Gastrocnemius medialis (tissue), 4 donors: Measurements from ENCODE around the gene SND1. TPM values are rescaled to one million over a fixed set of nuclear protein-coding genes. Genes with fewer than 3 reads are reported as not detected.

Experiments
- ATAC-seq, 2 donors: fragments of 150-250 bp; one replicate each; pipeline ENCODE4 v1.9.1; 2016
- DNase-seq, 2 donors: peaks; one replicate each; pipeline ENCODE4 v3.0.0-alpha.2; 2019
- H3K27ac ChIP-seq, 4 donors: fragments of 200-600 bp; sonication (generic); 1 replicate in 1 of 4; 2 replicates in 3 of 4; pipeline ENCODE4 v1.5.1; 2016 to 2018; ENCODE audit warnings: mild to moderate bottlenecking in 2 of 4, moderate library complexity in 1 of 4
- H3K27me3 ChIP-seq, 3 donors: fragments of 200-600 bp; sonication (generic) in 2 of 3; 1 replicate in 1 of 3; 2 replicates in 2 of 3; pipeline versions ENCODE4 v1.5.1 to v1.6.0; 2016 to 2019; ENCODE audit warnings: mild to moderate bottlenecking in 1 of 3, moderate library complexity in 1 of 3
- H3K36me3 ChIP-seq, 2 donors: fragments of 200-600 bp; sonication (generic) in 1 of 2; one replicate each; pipeline ENCODE4 v1.5.1; 2017 to 2018
- H3K4me1 ChIP-seq, 2 donors: fragments of 200-600 bp; sonication (generic) in 1 of 2; one replicate each; pipeline ENCODE4 v1.5.1; 2016 to 2017; ENCODE audit warnings: mild to moderate bottlenecking in 2 of 2
- H3K4me3 ChIP-seq, 4 donors: fragments of 200-600 bp; sonication (generic) in 3 of 4; 1 replicate in 1 of 4; 2 replicates in 3 of 4; pipeline ENCODE4 v1.5.1; 2016 to 2019; ENCODE audit warnings: mild to moderate bottlenecking in 2 of 4
- H3K9me3 ChIP-seq, 3 donors: fragments of 200-600 bp; sonication (generic) in 2 of 3; 1 replicate in 1 of 3; 2 replicates in 2 of 3; pipeline ENCODE4 v1.5.1; 2016 to 2019
- POLR2A ChIP-seq, 2 donors: fragments of 450-650 bp; IDR thresholded peaks; one replicate each; pipeline ENCODE4 v1.6.1; 2017; ENCODE audit warnings: antibody characterized with exemption in 2 of 2, mild to moderate bottlenecking in 2 of 2, moderate library complexity in 2 of 2
- in situ Hi-C, 4 donors: fragments of 200-750 bp; cut with MboI; loops; one replicate each; pipeline versions ENCODE4 v1.15.0 to v1.8.0; 2017; ENCODE audit warnings: low sequenced_read_pairs in 4 of 4
- intact Hi-C: fragments of 100-400 bp; cut with DNase I; formaldehyde crosslinking; loops from one replicate; pipeline ENCODE4 v1.15.1; 2023; ENCODE audit warnings: low total_unique reads
- total RNA-seq, 4 donors: library from RNA; depleted of rRNA; stranded (reverse); fragments of >200 nt; gene quantifications; one replicate each; pipeline versions ENCODE4 v1.1.0 to v1.2.3, GENCODE V29; 2016
- TF ChIP-seq, protein P1 (sequence below), 5 experiments: fragments of 450-650 bp in 3 of 5; fragments of 200-600 bp in 2 of 5; sonication (generic) in 2 of 5; IDR thresholded peaks in 4 of 5; conservative IDR thresholded peaks in 1 of 5; 1 replicate in 4 of 5; 2 replicates in 1 of 5; pipeline ENCODE4 v1.5.1; 2016 to 2019; ENCODE audit warnings: antibody characterized with exemption in 5 of 5, mild to moderate bottlenecking in 3 of 5, moderate library complexity in 3 of 5

Gene SND1
- total RNA-seq, 4 donors from 2014 or later = 30.4 to 73.0 (median 50.3) TPM

DNA sequence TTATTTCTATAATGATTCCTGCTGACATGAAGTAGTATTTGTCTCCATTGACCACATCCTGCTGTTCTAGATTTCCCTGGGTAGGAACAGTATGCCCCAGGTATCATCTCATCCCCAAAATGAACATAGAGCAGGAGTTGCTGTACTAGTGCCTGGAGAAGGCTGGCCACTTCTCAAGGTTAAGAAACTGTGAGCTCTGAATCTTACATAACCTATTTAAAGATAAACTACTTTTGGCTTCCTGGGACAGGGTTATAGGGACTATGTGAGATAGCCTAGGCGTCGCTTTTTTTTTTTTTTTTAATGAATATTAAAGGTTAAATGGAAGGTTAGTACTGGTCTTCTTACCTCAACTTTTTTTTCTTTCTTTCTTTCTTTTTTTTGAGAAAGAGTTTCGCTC lies 276.2 kb downstream of the SND1 start:
- Histone ChIP-seq H3K4me3 (no peak overlapping the region), H3K4me1 (no peaks in the 10 kb centered on the region), H3K27ac (no peak overlapping the region), H3K9me3 (no peaks in the 10 kb centered on the region), H3K27me3 (no peaks in the 10 kb centered on the region), H3K36me3 (peaks cover 0 to 14% of the 10 kb centered on the region in 2 donors)
- intact Hi-C loops = no loop called here
- in situ Hi-C loops = no loop called here
- DNase-seq (no peak), ATAC-seq (no peak)
- TF ChIP-seq, protein P1, sequence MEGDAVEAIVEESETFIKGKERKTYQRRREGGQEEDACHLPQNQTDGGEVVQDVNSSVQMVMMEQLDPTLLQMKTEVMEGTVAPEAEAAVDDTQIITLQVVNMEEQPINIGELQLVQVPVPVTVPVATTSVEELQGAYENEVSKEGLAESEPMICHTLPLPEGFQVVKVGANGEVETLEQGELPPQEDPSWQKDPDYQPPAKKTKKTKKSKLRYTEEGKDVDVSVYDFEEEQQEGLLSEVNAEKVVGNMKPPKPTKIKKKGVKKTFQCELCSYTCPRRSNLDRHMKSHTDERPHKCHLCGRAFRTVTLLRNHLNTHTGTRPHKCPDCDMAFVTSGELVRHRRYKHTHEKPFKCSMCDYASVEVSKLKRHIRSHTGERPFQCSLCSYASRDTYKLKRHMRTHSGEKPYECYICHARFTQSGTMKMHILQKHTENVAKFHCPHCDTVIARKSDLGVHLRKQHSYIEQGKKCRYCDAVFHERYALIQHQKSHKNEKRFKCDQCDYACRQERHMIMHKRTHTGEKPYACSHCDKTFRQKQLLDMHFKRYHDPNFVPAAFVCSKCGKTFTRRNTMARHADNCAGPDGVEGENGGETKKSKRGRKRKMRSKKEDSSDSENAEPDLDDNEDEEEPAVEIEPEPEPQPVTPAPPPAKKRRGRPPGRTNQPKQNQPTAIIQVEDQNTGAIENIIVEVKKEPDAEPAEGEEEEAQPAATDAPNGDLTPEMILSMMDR (IDR thresholded peaks at IDR 0.05 in 4 of 5, conservative IDR thresholded peaks at IDR 0.05 in 1 of 5) = no peak
- no peak for TF ChIP-seq POLR2A (IDR thresholded peaks at IDR 0.05)

DNA sequence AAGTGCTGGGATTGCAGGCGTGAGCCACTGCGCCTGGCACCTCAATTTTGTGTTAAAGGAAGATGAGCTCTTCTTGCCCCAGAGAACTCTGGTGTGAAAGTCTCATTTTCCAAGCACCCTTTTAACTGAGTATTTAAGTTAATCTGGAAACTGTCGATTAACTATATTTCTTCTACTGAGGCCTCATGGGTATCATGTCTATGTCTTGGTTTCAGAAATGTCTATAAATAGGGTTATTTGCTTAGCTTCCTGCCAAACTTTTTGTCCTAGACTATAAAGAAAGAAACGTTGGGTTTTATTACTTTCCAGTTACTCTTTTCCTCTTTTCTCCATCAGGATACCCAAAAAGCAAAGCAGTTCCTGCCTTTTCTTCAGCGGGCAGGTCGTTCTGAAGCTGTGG lies 276.9 kb downstream of the SND1 start:
- H3K4me1 ChIP-seq = no peaks in the 10 kb centered on the region
- no peak overlapping the region for H3K27ac ChIP-seq
- H3K4me3 ChIP-seq = no peak overlapping the region
- H3K36me3 ChIP-seq = peaks cover 0 to 14% of the 10 kb centered on the region in 2 donors
- H3K9me3 ChIP-seq = no peaks in the 10 kb centered on the region
- H3K27me3 ChIP-seq = no peaks in the 10 kb centered on the region
- TF ChIP-seq, protein P1 (IDR thresholded peaks at IDR 0.05 in 4 of 5, conservative IDR thresholded peaks at IDR 0.05 in 1 of 5) = no peak
- TF ChIP-seq POLR2A (IDR thresholded peaks at IDR 0.05) = no peak
- intact Hi-C loops = no loop called here
- DNase-seq = no peak
- in situ Hi-C loops = no loop called here
- ATAC-seq = no peak

DNA sequence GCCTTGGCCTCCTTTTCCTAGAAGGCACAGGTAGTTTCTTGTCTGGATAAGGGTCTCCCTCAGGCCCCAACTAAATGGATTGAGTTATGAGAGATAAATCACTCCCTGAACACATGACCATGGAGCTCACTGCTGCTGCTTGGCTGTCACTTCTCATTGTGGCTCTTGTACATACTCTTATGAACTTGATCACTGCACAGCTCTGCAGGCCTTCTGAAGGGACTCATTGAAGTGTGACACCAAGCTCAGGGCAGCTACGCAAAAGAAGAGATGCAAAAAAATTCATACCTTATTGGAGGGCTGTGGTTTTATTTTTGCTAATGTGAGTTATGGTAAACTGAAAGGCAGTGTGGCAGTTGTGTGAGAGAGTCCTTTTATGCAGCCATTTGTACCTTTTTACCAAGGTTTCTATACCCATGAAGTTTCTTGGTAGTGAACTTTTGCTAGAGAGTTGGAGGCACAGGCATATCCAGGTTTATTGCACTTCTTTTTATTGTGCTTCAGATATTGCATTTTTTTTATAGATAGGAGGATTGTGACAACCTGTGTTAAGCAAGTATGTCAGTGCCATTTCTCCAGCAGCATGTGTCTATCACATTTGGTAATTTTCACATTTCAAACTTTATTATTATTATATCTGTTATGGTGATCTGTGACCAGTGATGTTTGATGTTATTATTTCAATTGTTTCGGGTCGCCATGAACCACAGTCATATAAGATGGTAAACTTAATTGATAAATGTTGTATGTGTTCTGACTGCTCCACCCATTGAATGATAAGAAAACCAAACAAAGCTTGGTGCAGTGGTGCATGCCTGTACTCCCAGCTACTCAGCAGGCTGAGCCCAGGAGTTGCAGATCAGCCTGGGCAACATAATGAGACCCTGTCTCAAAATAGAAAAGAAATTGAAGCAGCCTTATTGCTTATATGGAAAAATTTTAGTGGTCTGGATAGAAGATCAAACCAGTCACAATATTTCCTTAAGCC lies 278.6 kb downstream of the SND1 start:
- intact Hi-C loops = no loop called here
- Histone ChIP-seq H3K27ac (no peak overlapping the region), H3K27me3 (no peaks in the 10 kb centered on the region), H3K9me3 (no peaks in the 10 kb centered on the region), H3K4me1 (no peaks in the 10 kb centered on the region), H3K4me3 (no peak overlapping the region), H3K36me3 (peaks cover 0 to 14% of the 10 kb centered on the region in 2 donors)
- ATAC-seq = no peak
- TF ChIP-seq, protein P1 (IDR thresholded peaks at IDR 0.05 in 4 of 5, conservative IDR thresholded peaks at IDR 0.05 in 1 of 5) = no peak
- no peak for TF ChIP-seq POLR2A (IDR thresholded peaks at IDR 0.05)
- no peak for DNase-seq
- in situ Hi-C loops = no loop called here

DNA sequence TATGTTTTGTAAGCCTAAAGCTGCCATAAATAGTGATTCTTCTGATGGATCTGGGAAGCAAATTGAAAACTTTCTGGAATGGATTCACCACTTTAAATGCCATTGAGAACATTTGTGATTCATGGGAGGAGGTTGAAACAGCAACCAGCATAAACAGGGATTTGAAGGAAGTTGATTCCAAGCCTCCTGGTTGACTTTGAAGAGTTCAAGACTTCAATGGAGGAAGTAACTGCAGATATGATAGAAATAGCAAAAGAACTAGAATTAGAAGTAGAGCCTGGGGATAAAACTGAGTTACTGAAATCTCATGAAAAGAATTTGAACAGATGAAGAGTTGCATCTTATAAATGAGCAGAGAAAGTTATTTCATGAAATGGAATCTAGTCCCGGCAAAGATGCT lies 280.1 kb downstream of the SND1 start:
- no peak for DNase-seq
- intact Hi-C loops (no loop called here), in situ Hi-C loops (no loop called here)
- Histone ChIP-seq H3K27me3 (no peaks in the 10 kb centered on the region), H3K9me3 (no peaks in the 10 kb centered on the region), H3K27ac (no peak overlapping the region), H3K4me1 (no peaks in the 10 kb centered on the region), H3K4me3 (no peak overlapping the region), H3K36me3 (peaks cover 0 to 14% of the 10 kb centered on the region in 2 donors)
- ATAC-seq = no peak
- TF ChIP-seq POLR2A (IDR thresholded peaks at IDR 0.05) = no peak
- TF ChIP-seq, protein P1 (IDR thresholded peaks at IDR 0.05 in 4 of 5, conservative IDR thresholded peaks at IDR 0.05 in 1 of 5) = no peak
